CD14-positive monocyte (primary cell): ENCODE measurements around the gene DEPDC5. TPM values are rescaled to one million over a fixed set of nuclear protein-coding genes. Genes with fewer than 3 reads are reported as not detected.

Experiments
- DNase-seq, 3 donors: peaks; one replicate each; pipeline ENCODE4 v3.0.0-alpha.2; 2011 to 2022
- H2AFZ ChIP-seq: 2 replicates; pipeline ENCODE4 v1.6.0; 2012; ENCODE audit warnings: mild to moderate bottlenecking, low read depth, low read length, inconsistent platforms; ENCODE audit not compliant: insufficient read depth, poor library complexity, severe bottlenecking
- H3K27ac ChIP-seq, 2 donors: 1 replicate in 1 of 2; 2 replicates in 1 of 2; pipeline ENCODE4 v1.5.1; 2012 to 2013; ENCODE audit warnings: low read length in 2 of 2, control low read depth in 1 of 2, inconsistent platforms in 1 of 2, low read depth in 1 of 2, mild to moderate bottlenecking in 1 of 2
- H3K27me3 ChIP-seq, 2 donors: one replicate each; pipeline versions ENCODE4 v1.6.0 to v1.6.1; 2011 to 2013; ENCODE audit warnings: low read length in 2 of 2; ENCODE audit not compliant: control insufficient read depth in 2 of 2, insufficient read depth in 2 of 2
- H3K36me3 ChIP-seq, 2 donors: replicated peaks in 1 of 2; 1 replicate in 1 of 2; 2 replicates in 1 of 2; pipeline versions ENCODE4 v1.5.1 to v1.6.1; 2012 to 2013; ENCODE audit warnings: low read length in 2 of 2, control low read depth in 1 of 2, inconsistent platforms in 1 of 2, mild to moderate bottlenecking in 1 of 2; ENCODE audit not compliant: insufficient read depth in 2 of 2, control insufficient read depth in 1 of 2
- H3K4me1 ChIP-seq, 2 donors: 1 replicate in 1 of 2; 2 replicates in 1 of 2; pipeline versions ENCODE4 v1.5.1 to v1.6.1; 2012 to 2013; ENCODE audit warnings: low read length in 2 of 2, control low read depth in 1 of 2, inconsistent platforms in 1 of 2, mild to moderate bottlenecking in 1 of 2, moderate library complexity in 1 of 2; ENCODE audit not compliant: insufficient read depth in 2 of 2, control insufficient read depth in 1 of 2
- H3K4me2 ChIP-seq: replicated peaks from 2 replicates; pipeline ENCODE3; 2012; ENCODE audit warnings: low read length, moderate library complexity, mild to moderate bottlenecking; ENCODE audit not compliant: poor library complexity, severe bottlenecking; ENCODE audit errors: extremely low read depth
- H3K4me3 ChIP-seq, 3 experiments: fragments of 200-600 bp in 1 of 3; sonication (generic) in 1 of 3; replicated peaks in 1 of 3; 1 replicate in 2 of 3; 2 replicates in 1 of 3; pipeline ENCODE4 v1.5.1; 2011 to 2013; ENCODE audit warnings: low read length in 3 of 3, mild to moderate bottlenecking in 3 of 3, control low read depth in 2 of 3, low read depth in 2 of 3, inconsistent platforms in 1 of 3, moderate library complexity in 1 of 3
- H3K79me2 ChIP-seq: 2 replicates; pipeline ENCODE4 v1.6.0; 2012; ENCODE audit warnings: mild to moderate bottlenecking, control low read depth, inconsistent platforms, low read length, moderate library complexity; ENCODE audit not compliant: insufficient read depth
- H3K9ac ChIP-seq: 2 replicates; pipeline ENCODE4 v1.6.0; 2017; ENCODE audit warnings: low read length, mild to moderate bottlenecking; ENCODE audit not compliant: insufficient read depth, poor library complexity, severe bottlenecking
- H3K9me3 ChIP-seq, 2 donors: replicated peaks in 1 of 2; 1 replicate in 1 of 2; 2 replicates in 1 of 2; pipeline versions ENCODE4 v1.5.1 to v1.6.1; 2012 to 2013; ENCODE audit warnings: low read length in 2 of 2, control low read depth in 1 of 2; ENCODE audit not compliant: control insufficient read depth in 1 of 2, insufficient read depth in 1 of 2
- H4K20me1 ChIP-seq: 2 replicates; pipeline ENCODE4 v1.6.0; 2012; ENCODE audit warnings: mild to moderate bottlenecking, low read length, control low read depth, moderate library complexity; ENCODE audit not compliant: insufficient read depth
- H3K27ac Mint-ChIP-seq, 7 donors: one replicate each; pipeline ENCODE4 v1.8.0; 2020; ENCODE audit warnings: mild to moderate bottlenecking in 7 of 7, mixed read lengths in 7 of 7, moderate library complexity in 6 of 7, inconsistent platforms in 2 of 7
- H3K27me3 Mint-ChIP-seq, 3 donors: one replicate each; pipeline ENCODE4 v1.8.0; 2021 to 2022; ENCODE audit warnings: low read depth in 3 of 3, mild to moderate bottlenecking in 3 of 3, mixed read lengths in 3 of 3, moderate library complexity in 3 of 3, inconsistent platforms in 1 of 3
- H3K36me3 Mint-ChIP-seq, 2 donors: one replicate each; pipeline ENCODE4 v1.8.0; 2020; ENCODE audit warnings: mixed read lengths in 2 of 2, inconsistent platforms in 1 of 2, mild to moderate bottlenecking in 1 of 2
- H3K4me1 Mint-ChIP-seq: one replicate; pipeline ENCODE4 v1.8.0; 2020; ENCODE audit warnings: mild to moderate bottlenecking, mixed read lengths
- H3K4me3 Mint-ChIP-seq, 2 donors: one replicate each; pipeline ENCODE4 v1.8.0; 2020; ENCODE audit warnings: mild to moderate bottlenecking in 2 of 2, mixed read lengths in 2 of 2, moderate library complexity in 1 of 2
- H3K9me3 Mint-ChIP-seq, 7 donors: one replicate each; pipeline ENCODE4 v1.8.0; 2020 to 2022; ENCODE audit warnings: mixed read lengths in 7 of 7, mild to moderate bottlenecking in 6 of 7, moderate library complexity in 6 of 7, inconsistent platforms in 2 of 7
- CTCF ChIP-seq: fragments of 200-600 bp; IDR thresholded peaks from one replicate; pipeline ENCODE4 v1.8.0; 2022; ENCODE audit warnings: antibody characterized with exemption, mild to moderate bottlenecking
- WGBS: methylation state at CpG from one replicate; pipeline ENCODE4 v1.1.5; 2013; ENCODE audit warnings: missing lambda C conversion rate; ENCODE audit not compliant: insufficient coverage; 5-methylcytosine and 5-hydroxymethylcytosine counted together
- intact Hi-C, 2 donors: fragments of 100-400 bp; cut with micrococcal nuclease; formaldehyde crosslinking; loops; one replicate each; pipeline versions ENCODE4 v1.15.0 to v1.15.1; 2023
- polyA plus RNA-seq, 3 donors: library from polyadenylated mRNA; depleted of rRNA in 1 of 3; unstranded in 2 of 3; stranded (reverse) in 1 of 3; fragments of 300-500 nt in 2 of 3; fragments of >200 nt in 1 of 3; fragmentation: Illumina TruSeq in 2 of 3; gene quantifications; 1 replicate in 2 of 3; 2 replicates in 1 of 3; pipeline ENCODE4 v1.2.3, GENCODE V29; 2012 to 2021

DEPDC5 gene
- polyA plus RNA-seq, 3 donors: 2.2 to 19.5 (median 4.1) TPM

- no peaks in the 10 kb centered on the region for H4K20me1 ChIP-seq
- intact Hi-C loops: no loop called here
- H3K9me3 ChIP-seq: no peaks in the 10 kb centered on the region
- no peak overlapping the region for H3K9ac ChIP-seq
- Mint-ChIP-seq H3K27ac (no peak overlapping the region), H3K4me3 (peak overlapping the region in 1 of 2 donors; percentile 11), H3K4me1 (peaks cover 27% of the 10 kb centered on the region), H3K9me3 (no peaks in the 10 kb centered on the region), H3K36me3 (no peaks in the 10 kb centered on the region), H3K27me3 (peaks cover 0 to 10% (median 5%) of the 10 kb centered on the region in 3 donors)
- no peaks in the 10 kb centered on the region for H3K27me3 ChIP-seq
- H3K27ac ChIP-seq: no peak overlapping the region
- no peaks in the 10 kb centered on the region for H3K79me2 ChIP-seq
- H2AFZ ChIP-seq: no peak overlapping the region
- peaks cover 8 to 10% of the 10 kb centered on the region in 2 donors for H3K4me1 ChIP-seq
- no peak overlapping the region for H3K4me3 ChIP-seq
- H3K36me3 ChIP-seq: no peaks in the 10 kb centered on the region
- 100% methylated on average over 3 of the region's 6 CpGs for WGBS
- no peak for TF ChIP-seq CTCF
- no peak for DNase-seq
- no peak overlapping the region for H3K4me2 ChIP-seq
Observed at GRCh38 chr22:31933406-31933805, 179.6 kb downstream of the DEPDC5 start.

- Histone ChIP-seq H3K79me2 (no peaks in the 10 kb centered on the region), H3K9ac (no peak overlapping the region), H2AFZ (no peak overlapping the region), H4K20me1 (no peaks in the 10 kb centered on the region), H3K27me3 (no peaks in the 10 kb centered on the region), H3K4me1 (peaks cover 8 to 10% of the 10 kb centered on the region in 2 donors), H3K36me3 (no peaks in the 10 kb centered on the region), H3K4me3 (no peak overlapping the region), H3K27ac (no peak overlapping the region), H3K4me2 (no peak overlapping the region), H3K9me3 (no peaks in the 10 kb centered on the region)
- over 99% methylated on average over 15 of the region's 17 CpGs for WGBS
- H3K4me1 Mint-ChIP-seq: peaks cover 24% of the 10 kb centered on the region
- H3K4me3 Mint-ChIP-seq: no peak overlapping the region
- peak overlapping the region in 1 of 7 donors; percentile 58 for H3K27ac Mint-ChIP-seq
- no peaks in the 10 kb centered on the region for H3K9me3 Mint-ChIP-seq
- no peaks in the 10 kb centered on the region for H3K36me3 Mint-ChIP-seq
- DNase-seq: no peak
- no peak for TF ChIP-seq CTCF
- intact Hi-C loops: no loop called here
- H3K27me3 Mint-ChIP-seq: peaks cover 0 to 9% (median 4%) of the 10 kb centered on the region in 3 donors
Observed at GRCh38 chr22:31933816-31934482, 180.1 kb downstream of the DEPDC5 start.
